H1 (cell line): ENCODE measurements around the gene NLRC3. TPM values are rescaled to one million over a fixed set of nuclear protein-coding genes. Genes with fewer than 3 reads are reported as not detected.

Experiments used
- GTF2F1 ChIP-seq: IDR thresholded peaks from 2 replicates; pipeline ENCODE4 v1.6.1; 2012; ENCODE audit warnings: low read depth, low read length, improper control_type of control experiment, borderline replicate concordance
- KDM1A ChIP-seq: fragments of 200-600, 300-600 bp; sonication (generic); IDR thresholded peaks from 2 replicates; pipeline ENCODE4 v1.7.1; 2016; ENCODE audit warnings: mild to moderate bottlenecking, low read length, borderline replicate concordance
- MAFK ChIP-seq: IDR thresholded peaks from 2 replicates; pipeline ENCODE4 v1.6.1; 2012; ENCODE audit warnings: low read depth, mild to moderate bottlenecking, improper control_type of control experiment, low read length
- polyA plus RNA-seq, 7 experiments: library from polyadenylated mRNA; depleted of rRNA in 3 of 7; stranded (reverse) in 5 of 7; unstranded in 2 of 7; fragments of >200 nt in 5 of 7; fragments of 200-250 nt in 2 of 7; gene quantifications; 1 replicate in 5 of 7; 2 replicates in 1 of 7; 4 replicates in 1 of 7; pipeline versions ENCODE4 v1.2.1 to v1.2.3, GENCODE V29; 2011 to 2013; ENCODE audit warnings: missing spikeins in 2 of 7, mixed read lengths in 2 of 7
- total RNA-seq: library from RNA; stranded (reverse); fragmentation: NEBNext Ultra II Directional; extraction: Animal tissue kit (Norgen Biotek cat#: 25700); gene quantifications from 2 replicates; pipeline ENCODE4 v1.2.1, GENCODE V29; 2021

Gene NLRC3
- total and polyA plus RNA-seq, 2 of the 8 experiments (the other 6 are each of a cell fraction or from before 2014, with no cell fraction given) = 0.18 to 0.20 TPM

DNA sequence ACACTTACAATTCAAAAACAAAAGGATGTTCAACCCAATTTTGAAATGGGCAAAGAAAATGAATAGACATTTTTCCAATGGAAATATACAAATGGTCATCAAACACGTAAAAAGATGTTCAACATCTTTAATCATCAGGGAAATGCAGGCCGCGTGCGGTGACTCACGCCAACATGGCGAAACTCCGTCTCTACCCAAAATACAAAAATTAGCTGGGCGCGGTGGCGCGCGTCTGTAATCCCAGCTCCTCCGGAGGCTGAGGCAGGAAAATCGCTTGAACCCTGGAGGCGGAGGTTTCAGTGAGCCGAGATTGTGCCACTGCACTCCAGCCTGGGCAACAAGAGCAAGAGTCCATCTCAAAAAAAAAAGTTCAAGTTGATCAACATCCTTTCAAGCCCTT, 78.2 kb downstream of the NLRC3 start (continued):
- TF ChIP-seq KDM1A = no peak
- no peak for TF ChIP-seq MAFK
- no peak for TF ChIP-seq GTF2F1
